ENCODE measurements around the gene SLC39A11. TPM values are rescaled to one million over a fixed set of nuclear protein-coding genes. Genes with fewer than 3 reads are reported as not detected.

The SLC39A11 gene
- total and polyA plus RNA-seq, 2 of the 13 experiments (the other 11 are each of a cell fraction or from before 2014, with no cell fraction given) = 17.2 to 31.5 TPM

- TF ChIP-seq AHDC1 (CRISPR knock-in tag; IDR thresholded peaks at IDR 0.05; ENCODE audit: borderline replicate concordance) (peak; percentile 71; the same call in 1 of the 2 replicates), ZNF639 (CRISPR knock-in tag; conservative IDR thresholded peaks at IDR 0.05) (no peak), SIX1 (CRISPR knock-in tag; IDR thresholded peaks at IDR 0.05; ENCODE audit: borderline replicate concordance) (peak; percentile 24; the same call in 1 of the 2 replicates), PREB (CRISPR knock-in tag; IDR thresholded peaks at IDR 0.05) (no peak), ZNF543 (CRISPR knock-in tag; IDR thresholded peaks at IDR 0.05) (no peak), ZNF138 (CRISPR knock-in tag; IDR thresholded peaks at IDR 0.05; ENCODE audit: low read depth) (no peak), CBX1 (IDR thresholded peaks at IDR 0.05; ENCODE audit: low read depth) (peak; percentile 38), THAP9 (CRISPR knock-in tag; IDR thresholded peaks at IDR 0.05; ENCODE audit: borderline replicate concordance) (peak; percentile 52; the same call in 1 of the 2 replicates), CHD2 (IDR thresholded peaks at IDR 0.05; ENCODE audit: low read depth, low read length) (no peak), ZBTB34 (CRISPR knock-in tag; IDR thresholded peaks at IDR 0.05) (no peak; the same call in 1 of the 2 replicates), CC2D1A (CRISPR knock-in tag; IDR thresholded peaks at IDR 0.05) (no peak), GLI4 (CRISPR knock-in tag; IDR thresholded peaks at IDR 0.05; ENCODE audit: borderline replicate concordance) (no peak), HOXA7 (CRISPR knock-in tag; IDR thresholded peaks at IDR 0.05) (no peak), ZNF460 (CRISPR knock-in tag; IDR thresholded peaks at IDR 0.05; ENCODE audit: borderline replicate concordance) (no peak), ZFX (CRISPR knock-in tag; IDR thresholded peaks at IDR 0.05; ENCODE audit: low read depth) (no peak; the same call in 1 of the 2 replicates)
These were observed 23.9 kb downstream of the SLC39A11 start (continued) for GRCh38 chr17:73068322-73069153.

Measured in HepG2 (cell line).